NCI-H1048 (cell line): ENCODE data around the gene GIPC1.
A peak's percentile ranks its signal among the peaks of the same experiment; 100 is the strongest.
"Not testable (repeated sequence)": the region's sequence is repeated elsewhere in the genome, so short reads cannot be mapped to it uniquely, and the experiment has no call there.

ENCODE experiments used
- DNase-seq: peaks from one replicate; lab custom pipeline; 2025; lab: John Stamatoyannopoulos, UW

GIPC1 gene

DNA sequence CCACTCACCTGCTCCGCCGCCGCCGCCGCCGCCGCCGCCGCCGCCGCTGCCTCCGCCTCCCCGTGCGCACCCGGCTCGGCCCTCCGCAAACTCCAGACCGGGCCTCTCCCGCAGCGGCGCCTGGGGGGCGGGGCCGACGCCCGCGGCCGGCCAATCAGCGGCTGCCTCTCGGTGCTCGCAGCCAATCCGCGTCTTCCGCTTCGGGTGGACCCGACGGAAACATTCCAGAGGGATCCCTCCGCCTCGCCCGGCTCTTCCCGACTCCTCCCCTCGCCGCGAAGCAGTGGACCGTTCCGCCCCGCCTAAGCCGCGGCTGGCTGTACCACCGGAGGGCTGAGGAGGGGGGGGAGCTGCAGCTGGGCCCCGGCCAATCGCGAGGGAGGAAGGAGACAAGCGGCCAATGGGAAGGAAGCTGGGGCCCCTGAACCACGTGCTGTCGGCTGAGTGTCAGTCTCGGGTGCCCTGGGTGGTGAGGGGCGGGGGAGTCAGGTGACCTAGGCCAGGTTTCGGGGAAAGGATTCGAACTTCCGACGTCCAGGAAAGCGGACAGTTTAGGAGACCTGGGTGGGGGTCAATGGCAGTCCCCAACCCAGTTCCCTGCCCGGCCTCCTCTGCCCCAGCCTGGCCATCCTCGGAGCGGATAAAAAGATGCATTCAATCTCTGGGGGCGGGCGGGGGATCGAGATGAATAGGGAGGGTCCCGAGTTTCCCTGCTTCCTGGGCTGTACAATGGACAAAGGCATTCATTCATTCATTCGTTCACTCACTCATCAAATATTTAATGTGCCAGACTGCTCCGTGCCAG is at the start of gene GIPC1:
GIPC1 (minus strand) TSS at position 99 of the 805 bp plus-strand sequence. CDS start 13,151 bp downstream, outside the sequence.
- DNase-seq: peak; percentile 95

DNA sequence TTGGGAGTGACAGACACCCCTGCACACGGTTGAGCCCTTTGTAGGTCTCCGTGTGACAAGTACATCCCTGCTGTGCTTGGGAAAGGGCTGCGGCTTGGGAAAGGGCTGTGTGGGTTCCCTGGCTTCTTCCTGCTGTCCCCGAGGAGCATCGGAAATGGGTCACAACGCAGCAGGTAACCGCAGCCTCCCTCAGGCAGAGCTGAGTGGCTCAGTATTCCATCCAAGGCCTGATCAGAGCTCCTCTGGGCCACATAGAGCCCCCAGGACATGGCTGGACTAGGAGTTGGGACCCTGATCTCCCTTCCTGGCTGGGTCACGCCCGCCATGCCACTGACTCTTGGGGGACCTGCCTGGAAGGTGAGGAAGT is 49.8 kb upstream of the GIPC1 start:
- DNase-seq: no peak

- no peak for DNase-seq
These were observed 49.2 kb upstream of the GIPC1 start for GRCh38 chr19:14544977-14545715.

GRCh38 chr19:14544047-14544446 is 48.1 kb upstream of the GIPC1 start:
- DNase-seq: no peak

DNA sequence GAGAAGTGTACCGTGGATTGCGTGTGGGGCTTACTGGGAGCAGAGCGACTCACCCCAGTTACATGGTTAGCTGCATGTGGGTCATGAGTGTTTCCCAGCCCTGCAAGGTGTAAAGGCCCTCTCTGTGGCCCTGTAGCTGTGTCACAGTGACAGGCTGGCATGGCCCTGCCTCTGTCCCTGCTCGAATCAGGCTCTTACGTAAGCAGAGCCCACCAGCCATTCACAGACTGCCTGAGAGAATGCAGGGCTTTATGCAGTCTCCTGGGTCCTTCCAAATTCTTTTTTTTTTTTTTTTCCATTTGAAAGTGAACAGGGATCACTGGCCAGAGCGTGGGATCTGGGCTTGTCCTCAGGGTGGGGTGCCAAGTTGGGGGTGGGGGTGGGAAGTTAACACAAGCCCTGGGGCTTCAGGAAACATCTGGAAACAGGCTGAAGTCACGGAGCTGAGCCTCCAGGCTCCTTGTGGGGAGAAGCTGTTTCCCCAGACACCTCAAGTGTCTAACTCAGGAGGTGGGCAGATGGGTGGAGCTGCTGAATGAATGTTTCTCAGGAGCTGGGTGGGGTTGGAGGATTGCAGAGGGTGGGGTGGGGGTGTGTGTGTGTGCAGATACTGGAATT is 46.9 kb upstream of the GIPC1 start:
- DNase-seq: no peak

DNA sequence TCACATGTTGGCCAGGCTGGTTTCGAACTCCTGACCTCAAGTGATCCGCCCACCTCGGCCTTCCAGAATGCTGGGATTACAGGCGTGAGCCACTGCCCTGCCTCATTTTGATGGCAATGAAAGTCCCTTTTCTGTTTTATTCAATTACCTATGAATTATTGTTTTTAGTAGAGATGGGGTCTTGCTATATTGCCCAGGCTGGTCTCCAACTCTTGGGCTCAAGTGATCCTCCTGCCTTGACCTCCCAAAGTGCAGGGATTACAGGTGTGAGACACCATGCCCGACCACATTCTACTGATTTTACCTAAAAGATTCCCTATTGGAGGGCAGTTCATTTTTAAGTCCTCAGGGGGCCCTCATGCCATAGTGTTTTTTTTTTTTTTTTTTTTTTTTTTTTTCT is 46.1 kb upstream of the GIPC1 start:
- DNase-seq: not testable (repeated sequence)

GRCh38 chr19:14540741-14541525 is 45.0 kb upstream of the GIPC1 start:
- DNase-seq: no peak

GRCh38 chr19:14536926-14537692 is 41.2 kb upstream of the GIPC1 start:
- DNase-seq: no peak

DNA sequence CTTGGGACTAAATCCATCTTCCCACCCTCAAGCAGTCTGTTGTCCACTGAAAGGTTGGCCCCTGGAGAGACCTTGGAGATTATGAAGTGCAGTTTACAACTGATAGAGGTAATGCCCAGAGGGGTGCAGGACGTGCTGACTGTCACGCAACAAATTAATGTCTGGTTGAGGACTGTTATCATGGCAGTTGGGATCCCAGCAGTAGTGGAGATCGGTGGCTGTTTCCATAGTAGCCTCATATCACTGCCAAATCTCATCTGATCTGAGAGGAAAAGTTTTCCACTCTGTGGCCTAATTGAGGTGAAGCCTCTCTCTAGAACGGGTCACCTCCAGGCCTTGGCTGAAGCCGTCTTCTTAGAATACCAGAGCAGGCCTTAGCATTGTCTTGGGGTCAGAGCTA is 37.5 kb upstream of the GIPC1 start:
- DNase-seq: no peak

DNA sequence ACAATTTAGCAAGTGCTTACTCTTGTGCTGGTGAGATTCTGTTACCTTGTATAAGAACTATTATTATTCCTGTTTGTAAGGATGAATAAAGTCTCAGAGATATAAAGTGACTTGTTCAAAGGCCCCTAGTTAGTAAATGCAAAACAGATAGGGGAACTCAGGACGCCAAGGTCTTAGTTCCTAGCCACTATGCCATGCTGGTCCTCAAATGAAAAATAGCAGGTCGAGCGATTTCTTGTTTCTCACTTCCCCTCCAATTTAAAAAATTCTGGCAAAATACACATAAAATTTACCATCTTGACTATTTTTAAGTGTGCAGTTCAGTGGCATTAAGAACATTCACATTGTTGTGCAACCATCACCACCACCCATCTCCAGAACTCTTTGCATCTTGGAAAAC is 34.6 kb upstream of the GIPC1 start:
- no peak for DNase-seq

- no peak for DNase-seq
These were observed 34.0 kb upstream of the GIPC1 start for GRCh38 chr19:14530005-14530348.

DNA sequence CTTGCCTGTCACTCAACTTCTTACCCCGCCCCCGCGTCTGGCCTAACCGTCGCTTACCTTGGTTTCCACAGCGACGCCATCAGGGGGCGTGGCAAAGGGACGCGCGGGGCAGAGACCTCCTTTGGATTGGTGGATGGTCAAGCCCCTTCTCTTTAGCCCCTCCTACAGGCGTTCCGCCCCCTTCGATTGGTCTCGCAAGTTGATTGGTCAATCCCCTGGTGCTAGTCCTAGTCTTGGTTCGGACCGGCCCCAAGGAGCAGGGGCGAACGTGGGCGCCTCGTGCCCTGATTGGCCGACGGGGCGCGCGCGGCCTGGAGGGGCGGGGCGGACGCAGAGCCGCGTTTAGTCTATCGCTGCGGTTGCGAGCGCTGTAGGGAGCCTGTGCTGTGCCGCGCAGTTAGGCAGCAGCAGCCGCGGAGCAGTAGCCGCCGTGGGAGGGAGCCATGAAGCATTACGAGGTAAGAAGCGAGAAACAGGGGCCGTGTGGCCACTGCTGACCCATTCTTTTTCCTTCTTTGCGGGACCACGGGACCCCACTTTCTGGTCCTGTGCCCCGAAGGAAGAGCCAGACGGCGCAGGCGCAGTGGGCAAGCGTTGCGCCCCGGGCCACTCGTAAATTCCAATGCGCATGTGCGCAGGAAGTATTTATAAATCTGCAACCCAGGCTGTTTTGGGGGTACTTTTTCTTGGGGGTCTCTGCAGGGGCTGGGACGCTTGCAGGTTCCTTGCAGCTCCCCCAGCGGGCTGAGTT is 33.5 kb upstream of the GIPC1 start, which contains the start of gene TECR:
TECR (plus strand) TSS at position 341 of the 751 bp plus-strand sequence; CDS start at position 444, 103 bp downstream.
- peak; percentile 98 for DNase-seq

GRCh38 chr19:14528419-14529253 is 32.7 kb upstream of the GIPC1 start:
- no peak for DNase-seq

GRCh38 chr19:14526423-14526822 is 30.5 kb upstream of the GIPC1 start:
- no peak for DNase-seq

- no peak for DNase-seq
These were observed 29.8 kb upstream of the GIPC1 start for GRCh38 chr19:14525729-14526128.

- no peak for DNase-seq
These were observed 24.6 kb upstream of the GIPC1 start for GRCh38 chr19:14520543-14520942.

- no peak for DNase-seq
These were observed 24.0 kb upstream of the GIPC1 start for GRCh38 chr19:14519860-14520407.

GRCh38 chr19:14519245-14519859 is 23.4 kb upstream of the GIPC1 start:
- DNase-seq: no peak
